Kidney tubule cell (primary cell): ENCODE measurements around the gene ZNF587.
A peak's percentile ranks its signal among the peaks of the same experiment; 100 is the strongest.
"Not testable (repeated sequence)": the region's sequence is repeated elsewhere in the genome, so short reads cannot be mapped to it uniquely, and the experiment has no call there.

ENCODE experiments used
- DNase-seq: peaks from one replicate; pipeline ENCODE4 v3.0.0-alpha.2; 2018; ENCODE audit warnings: low spot score

The ZNF587 gene

DNA sequence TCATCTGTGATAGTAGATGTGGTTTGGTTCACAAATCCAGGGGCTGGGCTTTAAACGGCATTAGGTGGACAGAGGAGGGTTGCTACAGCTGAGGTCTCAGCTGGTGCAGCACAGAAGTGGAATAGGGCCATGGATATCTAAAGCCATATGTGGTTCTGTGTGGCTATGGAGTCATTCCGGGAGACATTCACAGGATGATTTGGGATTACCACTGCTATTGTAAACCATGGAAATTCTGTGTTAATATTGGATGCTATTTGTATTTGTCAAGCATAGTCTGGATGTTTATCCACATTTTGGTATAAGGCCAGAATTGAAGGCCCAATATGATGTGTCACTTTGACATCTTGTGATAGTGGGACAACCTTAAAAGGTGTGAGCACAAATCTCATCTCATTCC is 26.5 kb upstream of the ZNF587 start:
- DNase-seq = not testable (repeated sequence)

DNA sequence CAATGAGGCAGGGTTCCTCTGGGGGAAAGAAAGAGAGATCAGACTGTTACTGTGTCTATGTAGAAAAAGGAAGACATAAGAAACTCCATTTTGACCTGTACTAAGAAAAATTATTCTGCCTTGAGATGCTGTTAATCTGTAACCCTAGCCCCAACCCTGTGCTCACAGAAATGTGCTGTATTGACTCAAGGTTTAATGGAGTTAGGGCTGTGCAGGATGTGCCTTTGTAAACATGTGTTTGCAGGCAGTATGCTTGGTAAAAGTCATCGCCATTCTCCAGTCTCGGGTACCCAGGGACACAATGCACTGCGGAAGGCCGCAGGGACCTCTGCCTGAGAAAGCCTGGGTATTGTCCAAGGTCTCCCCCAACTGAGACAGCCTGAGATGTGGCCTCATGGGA is 26.1 kb upstream of the ZNF587 start:
- not testable (repeated sequence) for DNase-seq

DNA sequence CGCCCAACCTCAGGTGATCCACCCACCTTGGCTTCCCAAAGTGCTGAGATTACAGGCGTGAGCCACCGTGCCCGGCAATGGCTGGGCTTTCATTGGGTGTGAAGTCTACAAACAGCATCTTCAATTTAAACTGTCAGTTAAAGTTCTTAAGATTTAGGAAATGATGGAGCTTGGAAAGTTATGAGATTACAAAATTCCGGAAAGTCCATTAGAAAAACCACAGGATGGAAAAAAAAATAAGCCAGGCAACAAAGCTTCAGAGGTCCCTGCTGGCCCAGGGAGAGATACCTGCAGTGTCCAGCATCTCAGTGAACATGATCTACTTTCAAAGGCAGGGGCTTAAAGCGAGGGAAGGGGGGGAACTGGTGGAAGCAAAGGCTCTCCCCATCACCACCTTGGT is 24.1 kb upstream of the ZNF587 start:
- no peak for DNase-seq

DNA sequence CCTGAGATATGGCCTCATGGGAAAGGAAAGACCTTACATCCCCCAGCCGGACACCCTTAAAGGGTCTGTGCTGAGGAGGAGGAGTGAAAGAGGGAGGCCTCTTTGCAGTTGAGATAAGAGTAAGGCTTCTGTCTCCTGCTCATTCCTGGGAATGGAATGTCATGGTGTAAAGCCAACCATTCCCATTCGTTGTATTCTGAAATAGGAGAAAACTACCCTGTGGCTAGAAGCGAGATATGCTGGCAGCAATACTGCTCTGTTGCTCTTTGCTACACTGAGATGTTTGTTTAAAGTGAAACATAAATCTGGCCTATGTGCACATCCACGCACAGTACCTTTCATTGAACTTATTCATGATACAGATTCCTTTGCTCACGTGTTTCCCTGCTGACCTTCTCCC is 20.3 kb upstream of the ZNF587 start:
- no peak for DNase-seq

DNA sequence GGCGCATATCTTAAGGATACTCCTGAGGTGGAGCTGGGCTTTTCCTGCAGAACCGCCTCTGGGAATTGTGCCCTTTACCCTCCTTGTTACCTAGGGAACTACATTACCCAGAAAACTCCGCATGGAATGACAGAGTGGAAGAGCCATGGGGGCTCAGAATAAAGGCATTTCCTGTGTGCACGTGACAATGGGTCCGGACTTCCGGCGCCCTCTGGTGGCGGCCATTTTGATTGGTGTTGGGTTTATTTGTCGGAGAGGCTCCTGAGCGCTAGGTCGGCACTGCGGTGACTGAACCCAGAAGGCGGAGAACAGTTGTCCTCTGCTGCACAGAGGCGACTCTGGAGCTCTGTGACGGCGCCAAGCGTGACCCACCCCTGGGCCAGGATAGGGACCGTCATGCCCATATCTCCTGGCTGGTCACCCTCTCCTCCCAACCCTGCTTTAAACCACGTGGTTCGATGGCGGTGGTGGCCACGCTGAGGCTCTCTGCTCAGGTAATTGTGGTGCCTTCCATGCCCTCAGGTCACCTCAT is 19.5 kb upstream of the ZNF587 start, which contains the start of gene ZNF587B:
ZNF587B (plus strand) TSS at position 229 of the 532 bp plus-strand sequence; CDS start at position 459, 230 bp downstream.
- peak; percentile 85 for DNase-seq

DNA sequence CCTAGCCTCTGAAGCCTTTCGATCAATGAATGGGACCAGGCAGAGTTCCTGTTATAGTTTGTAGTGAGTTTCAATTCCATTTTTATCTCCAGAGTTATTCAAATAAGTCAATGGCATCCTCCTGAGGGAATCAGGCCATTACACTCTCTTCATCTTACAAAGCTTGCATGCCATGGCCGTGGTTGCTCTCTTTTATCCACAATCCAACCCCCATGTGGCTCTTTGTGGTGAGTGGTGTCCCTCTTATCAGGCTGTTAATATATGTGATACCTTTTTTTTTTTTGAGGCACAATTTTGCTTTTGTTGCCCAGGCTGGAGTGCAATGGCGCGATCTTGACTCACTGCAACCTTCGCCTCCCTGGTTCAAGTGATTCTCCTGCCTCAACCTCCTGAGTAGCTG is 12.7 kb upstream of the ZNF587 start:
- DNase-seq = not testable (repeated sequence)

DNA sequence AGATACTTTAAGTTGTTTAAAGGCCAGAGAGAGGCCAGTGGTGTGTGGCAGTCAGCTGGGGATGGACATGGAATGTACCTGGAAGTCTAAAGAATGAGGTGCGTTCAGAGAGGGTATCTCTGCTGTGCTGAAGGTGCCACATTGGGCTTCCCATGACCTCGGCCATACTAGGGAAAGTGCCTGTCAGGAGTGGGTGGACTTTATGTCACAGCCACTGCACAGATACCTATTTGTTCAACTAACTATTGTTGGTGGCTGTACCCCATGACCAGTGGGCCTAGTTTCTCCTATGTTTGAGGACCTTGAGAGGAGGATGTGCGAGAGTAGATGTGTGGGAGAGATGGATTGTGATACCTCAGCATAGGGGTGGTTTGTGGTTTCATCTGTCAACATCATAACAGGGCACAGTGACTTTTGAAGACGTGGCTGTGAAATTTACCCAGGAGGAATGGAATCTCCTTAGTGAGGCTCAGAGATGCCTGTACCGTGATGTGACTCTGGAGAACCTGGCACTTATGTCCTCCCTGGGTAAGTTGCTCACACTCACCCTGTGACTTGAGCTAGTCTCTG is 11.0 kb upstream of the ZNF587 start:
- not testable (repeated sequence) for DNase-seq

DNA sequence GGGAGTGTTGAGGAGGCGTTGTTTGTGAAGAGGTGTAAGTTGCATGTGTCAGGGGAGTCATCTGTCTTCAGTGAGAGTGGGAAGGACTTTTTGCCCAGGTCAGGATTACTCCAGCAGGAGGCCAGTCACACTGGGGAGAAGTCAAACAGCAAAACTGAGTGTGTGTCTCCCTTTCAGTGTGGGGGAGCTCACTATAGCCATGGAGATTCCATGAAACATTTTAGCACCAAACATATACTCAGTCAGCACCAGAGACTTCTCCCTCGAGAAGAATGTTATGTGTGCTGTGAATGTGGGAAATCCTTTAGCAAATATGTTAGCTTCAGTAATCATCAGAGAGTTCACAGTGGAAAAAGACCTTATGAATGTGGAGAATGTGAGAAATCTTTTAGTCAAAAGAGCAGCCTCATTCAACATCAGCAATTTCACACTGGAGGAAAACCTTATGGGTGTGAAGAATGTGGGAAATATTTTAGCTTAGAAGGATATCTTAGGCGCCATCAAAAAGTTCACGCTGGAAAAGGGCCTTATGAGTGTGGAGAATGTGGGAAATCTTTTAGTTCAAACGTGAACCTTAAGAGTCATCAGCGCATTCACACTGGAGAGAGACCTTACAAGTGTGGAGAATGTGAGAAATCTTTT is 8.4 kb upstream of the ZNF587 start:
- no peak for DNase-seq

DNA sequence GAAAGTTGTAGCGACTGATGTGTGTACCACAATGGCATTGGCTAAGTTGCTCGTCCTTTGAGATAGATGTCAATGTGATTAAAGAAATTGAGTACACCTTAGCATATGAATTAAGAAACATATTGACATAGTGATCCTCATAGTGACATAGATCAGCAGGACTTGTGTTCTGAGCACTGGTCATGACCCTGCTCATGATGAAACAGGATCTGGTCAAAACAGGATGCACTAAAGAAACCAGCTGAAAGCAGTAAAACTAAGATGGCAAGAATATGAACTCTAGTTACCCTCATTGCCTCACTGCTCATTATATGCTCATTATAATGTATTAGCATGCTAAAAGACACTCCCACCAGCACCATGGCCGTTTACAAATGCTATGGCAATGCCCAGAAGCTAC is 2.5 kb upstream of the ZNF587 start:
- not testable (repeated sequence) for DNase-seq

DNA sequence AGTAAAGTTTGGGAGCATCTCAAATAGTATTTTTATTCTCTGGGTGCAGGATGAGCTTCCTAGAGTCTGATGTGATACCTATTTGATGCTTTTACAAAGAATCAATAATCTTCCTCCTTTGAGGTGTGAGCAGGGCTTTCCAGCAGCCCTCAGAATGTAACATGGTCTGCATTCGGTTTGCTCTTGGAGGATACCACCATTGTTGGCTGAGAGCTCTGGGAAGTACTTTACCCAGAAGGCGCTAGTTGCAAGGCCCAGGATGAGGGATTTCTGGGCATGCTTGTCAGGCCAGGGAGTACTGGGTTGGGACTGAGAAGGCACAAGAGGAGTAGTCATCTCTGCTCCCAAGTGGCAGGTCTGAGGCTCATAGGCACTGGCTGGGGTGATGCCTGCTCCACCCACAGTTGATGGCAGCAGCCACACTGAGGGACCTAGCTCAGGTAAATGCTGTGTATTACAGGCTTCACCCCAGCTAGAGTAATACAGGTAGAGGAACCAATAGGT is 445 bp upstream of the ZNF587 start:
- not testable (repeated sequence) for DNase-seq

DNA sequence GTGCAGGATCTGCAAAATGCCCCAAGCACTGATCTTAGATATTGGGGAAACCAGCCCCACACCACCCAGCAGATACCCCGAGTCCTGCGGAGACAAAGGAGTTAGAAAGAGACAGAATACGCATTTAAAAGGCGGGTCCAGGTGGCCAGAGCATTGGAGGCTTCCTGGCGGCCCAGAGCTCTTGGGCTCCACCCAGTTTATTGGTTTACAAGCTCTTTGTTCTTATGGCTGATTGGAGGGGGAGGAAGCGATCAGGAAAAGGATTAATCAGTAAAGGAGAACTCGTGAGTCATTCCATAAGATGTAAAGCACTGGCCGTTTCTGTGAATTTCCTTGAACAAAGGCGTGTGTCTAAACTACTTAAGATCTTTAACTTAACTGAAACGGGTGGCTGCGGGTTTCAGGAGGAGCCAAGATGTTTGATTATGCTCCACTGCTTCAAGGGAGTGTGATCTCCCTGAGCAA is 926 bp downstream of the ZNF587 start:
- DNase-seq = peak; percentile 95

DNA sequence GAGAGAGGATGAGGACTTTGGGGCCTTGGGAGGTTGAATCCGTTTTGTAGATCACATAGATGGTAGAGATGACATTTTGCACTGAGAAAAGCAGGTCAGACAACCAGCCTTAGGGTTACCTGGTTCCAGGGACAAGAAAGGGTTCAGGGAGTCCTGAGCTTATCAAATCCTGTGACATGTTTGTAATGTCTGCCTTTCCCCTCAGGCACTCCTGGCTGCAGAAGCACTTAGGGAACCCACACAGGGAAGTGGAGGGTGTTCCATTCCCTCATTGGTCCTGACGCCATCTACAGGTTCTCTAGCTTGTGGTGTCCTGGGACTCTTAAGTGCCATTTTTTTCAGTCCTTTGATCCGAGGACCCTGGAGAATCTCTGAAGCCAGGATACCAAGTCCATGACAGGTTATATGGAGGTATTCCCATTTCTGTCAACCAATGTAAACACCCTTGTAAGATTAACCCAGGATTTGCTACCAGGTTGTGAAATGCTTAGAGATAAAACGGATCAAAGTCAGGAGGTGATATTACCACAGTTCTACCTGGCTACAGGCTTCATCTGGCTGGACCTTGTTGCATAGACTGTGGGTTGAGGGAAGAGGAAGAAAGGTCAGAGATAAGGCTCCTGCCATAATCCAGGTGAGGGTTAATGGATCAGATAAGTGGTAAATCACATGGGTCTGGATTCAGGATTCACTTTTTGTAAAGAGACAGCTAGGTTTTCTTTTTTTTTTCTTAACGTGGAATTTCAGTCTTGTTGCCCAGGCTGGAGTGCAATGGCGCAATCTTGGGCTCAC is 2.3 kb downstream of the ZNF587 start:
- DNase-seq = not testable (repeated sequence)

DNA sequence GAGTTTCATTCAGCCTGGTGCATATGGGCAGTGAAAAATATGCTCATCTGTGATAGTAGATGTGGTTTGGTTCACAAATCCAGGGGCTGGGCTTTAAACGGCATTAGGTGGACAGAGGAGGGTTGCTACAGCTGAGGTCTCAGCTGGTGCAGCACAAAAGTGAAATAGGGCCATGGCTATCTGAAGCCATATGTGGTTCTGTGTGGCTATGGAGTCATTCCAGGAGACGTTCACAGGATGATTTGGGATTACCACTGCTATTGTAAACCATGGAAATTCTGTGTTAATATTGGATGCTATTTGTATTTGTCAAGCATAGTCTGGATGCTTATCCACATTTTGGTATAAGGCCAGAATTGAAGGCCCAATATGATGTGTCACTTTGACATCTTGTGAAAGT is 4.5 kb downstream of the ZNF587 start:
- not testable (repeated sequence) for DNase-seq

DNA sequence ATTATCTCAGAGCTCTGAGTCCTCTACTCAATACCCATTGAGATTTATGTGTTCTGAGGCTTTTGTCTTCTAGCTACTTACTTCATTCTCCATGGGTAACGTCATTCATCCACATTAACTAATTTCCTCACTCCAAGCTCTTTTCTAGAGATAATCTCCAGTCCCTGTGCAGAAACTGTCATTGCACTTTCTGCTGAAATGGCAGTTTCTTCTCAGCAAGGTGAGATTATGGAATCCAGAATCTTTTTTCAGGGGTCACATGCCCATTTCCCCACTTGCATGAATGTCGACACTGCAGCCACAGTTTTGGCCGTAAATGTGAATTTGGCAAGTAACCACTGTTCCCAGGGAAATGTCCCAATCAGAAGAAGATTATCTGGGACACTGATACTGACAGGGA is 12.7 kb downstream of the ZNF587 start:
- DNase-seq = not testable (repeated sequence)

DNA sequence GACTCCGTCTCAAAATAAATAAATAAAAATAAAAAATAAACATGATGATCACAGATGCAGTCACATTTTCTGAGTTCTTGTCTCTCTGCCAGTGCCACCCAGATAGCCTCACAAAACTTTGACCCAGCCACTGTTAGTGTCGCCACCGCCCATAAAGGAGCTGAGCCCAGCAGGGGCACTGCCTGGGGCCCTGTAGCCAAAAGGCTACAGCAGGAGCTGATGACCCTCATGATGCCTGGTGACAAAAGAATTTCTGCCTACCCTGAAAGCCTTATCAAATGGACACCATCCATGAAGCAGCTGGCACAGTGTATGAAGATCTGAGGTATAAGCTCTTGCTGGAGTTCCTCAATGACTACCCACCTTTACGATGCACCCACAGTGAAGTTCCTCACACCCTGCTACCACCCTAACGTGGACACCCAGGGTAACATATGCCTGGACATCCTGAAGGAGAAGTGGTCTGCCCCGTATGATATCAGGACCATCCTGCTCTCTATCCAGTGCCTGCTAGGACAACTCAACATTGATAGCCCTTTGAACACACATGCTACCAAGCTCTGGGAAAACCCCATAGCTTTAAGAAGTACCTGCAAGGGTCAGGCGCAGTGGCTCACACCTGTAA is 18.3 kb downstream of the ZNF587 start:
- no peak for DNase-seq

DNA sequence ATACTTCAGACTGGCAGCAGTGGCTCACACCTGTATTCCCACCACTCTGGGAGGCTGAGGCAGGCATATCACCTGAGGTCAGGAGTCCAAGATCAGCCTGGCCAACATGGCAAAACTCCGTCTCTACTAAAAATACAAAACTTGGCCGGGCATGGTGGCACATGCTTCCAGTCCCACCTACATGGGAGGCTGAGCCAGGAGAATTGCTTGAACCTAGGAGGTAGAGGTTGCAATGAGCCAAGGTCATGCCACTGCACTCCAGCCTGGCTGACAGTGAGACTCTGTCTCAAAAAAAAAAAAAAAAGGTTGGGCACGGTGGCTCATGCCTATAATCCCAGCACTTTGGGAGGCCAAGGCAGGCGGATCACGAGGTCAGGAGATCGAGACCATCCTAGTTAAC is 20.0 kb downstream of the ZNF587 start:
- DNase-seq = not testable (repeated sequence)

DNA sequence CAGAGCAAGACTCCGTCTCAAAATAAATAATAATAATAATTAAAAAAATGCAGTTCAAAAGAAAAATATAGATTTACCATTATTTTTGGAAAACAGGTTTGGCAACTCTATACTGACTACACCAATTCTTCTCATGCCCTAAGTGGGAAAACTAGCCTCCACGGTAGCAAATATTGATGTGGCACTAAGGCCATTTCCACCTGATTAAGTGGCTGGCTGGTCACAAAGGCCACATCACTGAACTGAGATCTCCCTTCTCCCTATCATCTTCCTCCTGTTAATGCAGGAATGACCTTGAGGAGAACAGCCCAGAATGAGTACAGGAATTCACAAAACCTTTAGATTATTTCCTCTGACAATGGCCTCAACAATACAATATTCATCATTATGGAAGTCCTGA is 20.6 kb downstream of the ZNF587 start:
- no peak for DNase-seq

DNA sequence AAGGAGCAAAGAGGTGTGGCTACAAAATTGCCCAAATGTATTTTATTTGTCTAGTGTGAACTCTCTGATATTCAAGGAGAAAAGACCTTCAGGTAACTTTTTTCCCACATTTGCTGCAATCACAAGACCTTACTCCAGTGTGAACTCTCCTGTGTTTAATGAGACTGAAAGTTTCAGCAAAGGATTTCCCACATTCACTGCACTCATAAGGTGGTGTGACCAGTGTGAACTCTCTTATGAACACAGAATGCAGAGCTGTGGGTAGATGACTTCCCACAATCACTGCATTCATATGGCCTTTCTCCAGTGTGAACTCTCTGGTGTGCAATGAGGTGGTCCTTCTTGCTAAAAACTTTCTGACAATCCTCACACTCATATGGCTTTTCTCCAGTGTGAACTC is 22.8 kb downstream of the ZNF587 start:
- no peak for DNase-seq

DNA sequence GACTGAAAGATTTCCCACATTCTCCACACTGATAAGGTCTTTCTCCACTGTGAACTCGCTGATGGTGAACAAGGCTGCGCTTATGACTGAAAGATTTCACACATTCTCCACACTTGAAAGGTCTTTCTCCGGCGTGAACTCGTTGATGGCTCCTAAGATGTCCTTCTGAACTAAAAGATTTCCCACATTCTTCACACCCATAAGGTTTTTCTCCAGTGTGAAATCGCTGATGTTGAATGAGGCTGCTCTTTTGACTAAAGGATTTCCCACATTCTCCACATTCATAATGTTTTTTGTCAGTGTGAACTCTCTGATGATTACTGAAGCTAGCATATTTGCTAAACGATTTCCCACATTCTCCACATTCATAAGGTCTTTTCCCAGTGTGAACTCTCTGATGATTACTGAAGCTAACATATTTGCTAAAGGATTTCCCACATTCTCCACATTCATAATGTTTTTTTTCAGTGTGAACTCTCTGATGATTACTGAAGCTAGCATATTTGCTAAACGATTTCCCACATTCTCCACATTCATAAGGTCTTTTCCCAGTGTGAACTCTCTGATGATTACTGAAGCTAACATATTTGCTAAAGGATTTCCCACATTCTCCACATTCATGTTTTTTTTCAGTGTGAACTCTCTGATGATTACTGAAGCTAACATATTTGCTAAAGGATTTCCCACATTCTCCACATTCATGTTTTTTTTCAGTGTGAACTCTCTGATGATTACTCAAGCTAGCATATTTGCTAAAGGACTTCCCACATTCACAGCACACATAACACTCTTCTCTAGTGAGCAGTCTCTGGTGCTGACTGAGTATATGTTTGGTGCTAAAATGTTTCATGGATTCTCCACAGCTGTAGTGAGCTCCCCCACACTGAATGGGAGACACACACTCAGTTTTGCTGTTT is 24.5 kb downstream of the ZNF587 start:
- not testable (repeated sequence) for DNase-seq

DNA sequence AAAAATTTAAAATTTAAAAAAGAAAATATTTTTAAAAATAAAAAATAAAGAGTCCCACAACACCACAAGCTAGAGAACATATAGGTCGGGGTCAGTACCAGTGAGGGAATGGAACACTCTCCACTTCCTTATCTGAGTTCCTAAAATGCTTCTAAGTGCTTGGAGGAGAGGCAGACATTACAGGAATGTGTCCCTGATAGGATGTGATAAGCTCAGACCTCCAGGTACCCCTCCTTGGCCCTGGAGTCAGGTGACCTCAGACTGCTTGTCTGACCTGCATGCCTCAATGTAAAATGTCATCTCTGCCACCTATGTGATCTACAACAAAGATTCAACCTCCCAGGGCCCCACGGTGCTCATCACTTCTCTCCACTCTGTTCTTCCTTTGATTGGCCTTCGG is 36.4 kb downstream of the ZNF587 start:
- DNase-seq = no peak
